ENCODE measurements around the gene DENND2C. TPM values are rescaled to one million over a fixed set of nuclear protein-coding genes. Genes with fewer than 3 reads are reported as not detected.

DENND2C gene
- total RNA-seq, 2 donors from 2014 or later: 2.0 to 6.0 TPM

DNA sequence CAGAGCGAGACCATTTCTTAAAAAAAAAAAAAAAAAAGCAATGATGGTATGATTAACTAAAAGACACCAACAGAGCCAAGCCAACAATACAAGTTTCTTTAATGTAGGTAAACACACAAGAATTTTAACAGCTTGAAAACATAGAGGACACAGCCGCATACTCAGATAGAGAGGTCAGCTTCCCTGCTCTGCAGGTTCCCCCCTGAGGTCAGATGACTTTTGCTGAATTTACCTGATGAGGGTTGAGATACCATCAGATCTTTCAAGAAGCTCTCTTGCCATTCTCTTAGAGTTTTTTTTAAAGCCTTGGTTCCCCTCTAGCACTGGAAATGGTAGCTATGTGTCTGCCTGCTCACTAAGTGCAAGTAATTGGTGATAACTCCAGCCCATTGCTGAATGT, 119.5 kb downstream of the DENND2C start:
- no peak for DNase-seq (ENCODE audit: low spot score)
- Histone ChIP-seq H3K36me3 (no peaks in the 10 kb centered on the region), H3K9me3 (no peaks in the 10 kb centered on the region), H3K27ac (no peak overlapping the region), H3K4me3 (no peak overlapping the region), H3K4me1 (ENCODE audit: control insufficient read depth in 1 of 2, low read depth in 2 of 2) (no peaks in the 10 kb centered on the region), H3K27me3 (replicated peaks; ENCODE audit: insufficient read depth) (no peaks in the 10 kb centered on the region)
- TF ChIP-seq, protein P1, sequence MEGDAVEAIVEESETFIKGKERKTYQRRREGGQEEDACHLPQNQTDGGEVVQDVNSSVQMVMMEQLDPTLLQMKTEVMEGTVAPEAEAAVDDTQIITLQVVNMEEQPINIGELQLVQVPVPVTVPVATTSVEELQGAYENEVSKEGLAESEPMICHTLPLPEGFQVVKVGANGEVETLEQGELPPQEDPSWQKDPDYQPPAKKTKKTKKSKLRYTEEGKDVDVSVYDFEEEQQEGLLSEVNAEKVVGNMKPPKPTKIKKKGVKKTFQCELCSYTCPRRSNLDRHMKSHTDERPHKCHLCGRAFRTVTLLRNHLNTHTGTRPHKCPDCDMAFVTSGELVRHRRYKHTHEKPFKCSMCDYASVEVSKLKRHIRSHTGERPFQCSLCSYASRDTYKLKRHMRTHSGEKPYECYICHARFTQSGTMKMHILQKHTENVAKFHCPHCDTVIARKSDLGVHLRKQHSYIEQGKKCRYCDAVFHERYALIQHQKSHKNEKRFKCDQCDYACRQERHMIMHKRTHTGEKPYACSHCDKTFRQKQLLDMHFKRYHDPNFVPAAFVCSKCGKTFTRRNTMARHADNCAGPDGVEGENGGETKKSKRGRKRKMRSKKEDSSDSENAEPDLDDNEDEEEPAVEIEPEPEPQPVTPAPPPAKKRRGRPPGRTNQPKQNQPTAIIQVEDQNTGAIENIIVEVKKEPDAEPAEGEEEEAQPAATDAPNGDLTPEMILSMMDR (IDR thresholded peaks at IDR 0.05): no peak
- ATAC-seq (ENCODE audit: insufficient number of reproducible peaks, low FRiP score, low read depth): no peak

DNA sequence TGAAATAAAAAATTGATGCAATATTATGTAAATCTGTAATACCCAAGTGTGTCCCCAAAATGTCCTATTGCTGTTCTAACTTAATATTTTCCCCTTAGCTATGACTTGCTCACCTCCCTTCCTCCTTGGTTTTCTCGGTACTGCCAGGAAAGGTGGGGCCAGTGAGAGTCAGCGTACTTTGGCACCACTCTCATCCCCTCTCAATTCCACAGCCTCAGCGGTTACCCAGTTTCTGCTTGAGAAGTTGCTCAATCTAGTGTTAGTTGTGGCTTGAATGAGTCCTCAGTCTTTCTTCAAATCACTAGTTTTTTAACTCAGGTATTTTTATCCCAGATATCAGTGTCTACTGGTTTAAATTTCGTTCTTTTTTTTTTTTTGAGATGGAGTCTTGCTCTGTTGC, 120.7 kb downstream of the DENND2C start:
- Histone ChIP-seq H3K27ac (no peak overlapping the region), H3K9me3 (no peaks in the 10 kb centered on the region), H3K27me3 (replicated peaks; ENCODE audit: insufficient read depth) (no peaks in the 10 kb centered on the region), H3K4me3 (no peak overlapping the region), H3K4me1 (ENCODE audit: control insufficient read depth in 1 of 2, low read depth in 2 of 2) (no peaks in the 10 kb centered on the region), H3K36me3 (no peaks in the 10 kb centered on the region)
- TF ChIP-seq, protein P1 (IDR thresholded peaks at IDR 0.05): no peak
- DNase-seq (ENCODE audit: low spot score) (no peak), ATAC-seq (ENCODE audit: insufficient number of reproducible peaks, low FRiP score, low read depth) (no peak)

DNA sequence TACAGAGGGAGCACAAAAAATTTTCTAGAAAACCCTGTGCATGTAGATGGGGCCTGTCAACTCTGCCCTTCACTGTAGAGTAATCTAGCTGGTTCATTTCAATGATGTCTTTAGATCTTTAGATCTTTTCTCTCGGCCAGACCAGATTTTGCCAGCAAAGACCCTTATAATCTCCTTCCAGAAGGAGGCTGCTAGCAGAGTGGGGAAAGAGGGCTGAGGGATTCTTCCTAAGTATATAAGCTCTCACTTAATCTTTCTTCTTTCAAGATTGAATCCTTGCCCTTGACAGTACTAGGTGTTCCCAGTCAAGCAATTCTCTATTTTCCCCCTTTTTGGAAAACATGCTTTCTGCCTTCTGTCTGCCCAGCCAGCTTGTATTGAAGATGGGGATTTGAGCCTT, 122.8 kb downstream of the DENND2C start:
- Histone ChIP-seq H3K27me3 (replicated peaks; ENCODE audit: insufficient read depth) (no peaks in the 10 kb centered on the region), H3K4me1 (ENCODE audit: control insufficient read depth in 1 of 2, low read depth in 2 of 2) (no peaks in the 10 kb centered on the region), H3K36me3 (no peaks in the 10 kb centered on the region), H3K4me3 (no peak overlapping the region), H3K27ac (no peak overlapping the region), H3K9me3 (no peaks in the 10 kb centered on the region)
- ATAC-seq (ENCODE audit: insufficient number of reproducible peaks, low FRiP score, low read depth) (no peak), DNase-seq (ENCODE audit: low spot score) (no peak)
- TF ChIP-seq, protein P1 (IDR thresholded peaks at IDR 0.05): no peak

DNA sequence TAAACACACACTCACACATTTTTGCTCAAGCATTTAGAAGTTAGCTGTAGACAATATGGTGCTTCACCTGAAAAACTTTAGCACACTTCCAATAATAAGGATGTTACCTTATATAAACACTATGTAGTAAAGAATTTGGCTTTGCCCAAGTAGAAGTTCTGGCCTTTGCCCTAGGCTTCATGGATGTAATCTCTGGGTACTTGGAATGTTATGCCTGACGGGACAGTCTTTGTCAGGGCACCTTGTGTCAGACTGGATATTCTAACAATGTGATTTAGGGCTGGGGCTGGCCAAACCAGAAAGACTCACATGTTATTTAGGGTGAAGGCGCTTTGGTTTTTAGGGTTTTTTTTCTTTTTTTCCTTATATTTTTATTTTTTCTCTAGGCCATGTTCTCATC, 124.1 kb downstream of the DENND2C start:
- Histone ChIP-seq H3K27me3 (replicated peaks; ENCODE audit: insufficient read depth) (no peaks in the 10 kb centered on the region), H3K27ac (no peak overlapping the region), H3K4me1 (ENCODE audit: control insufficient read depth in 1 of 2, low read depth in 2 of 2) (no peaks in the 10 kb centered on the region), H3K4me3 (no peak overlapping the region), H3K36me3 (no peaks in the 10 kb centered on the region), H3K9me3 (no peaks in the 10 kb centered on the region)
- TF ChIP-seq, protein P1 (IDR thresholded peaks at IDR 0.05): no peak
- ATAC-seq (ENCODE audit: insufficient number of reproducible peaks, low FRiP score, low read depth) (no peak), DNase-seq (ENCODE audit: low spot score) (no peak)

DNA sequence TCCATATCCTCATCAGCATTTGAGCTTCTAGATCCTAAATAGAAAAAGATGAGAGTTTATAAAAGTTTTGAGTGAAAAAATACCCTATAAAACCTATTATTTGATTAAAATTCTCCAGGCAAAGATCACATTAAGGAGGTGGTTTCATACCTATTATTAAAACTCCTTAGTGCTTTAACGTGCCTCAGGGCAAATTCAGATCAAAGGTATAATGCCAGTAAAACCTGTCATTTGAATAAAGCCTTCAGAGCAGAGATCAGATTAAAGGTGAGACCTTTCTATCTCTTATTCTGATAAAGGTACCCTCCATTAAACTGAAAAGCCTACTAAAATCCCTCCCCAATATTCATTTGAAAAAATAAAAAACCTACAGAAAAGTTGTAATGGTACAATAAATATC, 124.5 kb downstream of the DENND2C start:
- no peaks in the 10 kb centered on the region for H3K27me3 ChIP-seq (replicated peaks; ENCODE audit: insufficient read depth)
- no peak for DNase-seq (ENCODE audit: low spot score)
- H3K36me3 ChIP-seq: no peaks in the 10 kb centered on the region
- TF ChIP-seq, protein P1 (IDR thresholded peaks at IDR 0.05): no peak
- no peak overlapping the region for H3K27ac ChIP-seq
- H3K4me1 ChIP-seq (ENCODE audit: control insufficient read depth in 1 of 2, low read depth in 2 of 2): no peaks in the 10 kb centered on the region
- no peaks in the 10 kb centered on the region for H3K9me3 ChIP-seq
- no peak for ATAC-seq (ENCODE audit: insufficient number of reproducible peaks, low FRiP score, low read depth)
- H3K4me3 ChIP-seq: no peak overlapping the region

Data from thoracic aorta (tissue), 2 donors.